DND-41 (cell line): ENCODE results near the gene WNK1.

Experiments used
- ATAC-seq: fragments of 200-7000 bp; cut with Tn5 transposase; 3 replicates; pipeline ENCODE4 v1.9.1; 2021; ENCODE audit warnings: low read depth; ENCODE audit not compliant: insufficient read depth
- DNase-seq: peaks from one replicate; pipeline ENCODE4 v3.0.0-alpha.2; 2020
- H2AFZ ChIP-seq: 2 replicates; pipeline ENCODE4 v1.6.0; 2012; ENCODE audit warnings: low read depth, low read length
- H3K27ac ChIP-seq: 2 replicates; pipeline ENCODE4 v1.5.1; 2012; ENCODE audit warnings: low read length, inconsistent platforms
- H3K27me3 ChIP-seq: fragments of 200-600 bp; sonication (generic); 2 replicates; pipeline ENCODE4 v1.6.0; 2012; ENCODE audit warnings: low read length, mild to moderate bottlenecking, inconsistent platforms; ENCODE audit not compliant: insufficient read depth, poor library complexity
- H3K36me3 ChIP-seq: 2 replicates; pipeline ENCODE4 v1.5.1; 2012; ENCODE audit warnings: low read length, inconsistent platforms; ENCODE audit not compliant: insufficient read depth
- H3K4me1 ChIP-seq: 2 replicates; pipeline ENCODE4 v1.5.1; 2012; ENCODE audit warnings: mild to moderate bottlenecking, low read length; ENCODE audit not compliant: insufficient read depth
- H3K4me2 ChIP-seq: 2 replicates; pipeline ENCODE4 v1.6.0; 2012; ENCODE audit warnings: mild to moderate bottlenecking, moderate library complexity, low read length, inconsistent platforms; ENCODE audit not compliant: insufficient read depth
- H3K4me3 ChIP-seq, 2 experiments: fragments of 200-600 bp in 1 of 2; shearing (Covaris generic) in 1 of 2; 2 replicates each; pipeline ENCODE4 v1.5.1; 2012 to 2016; ENCODE audit warnings: inconsistent platforms in 2 of 2, low read length in 2 of 2, mild to moderate bottlenecking in 2 of 2, low read depth in 1 of 2, moderate library complexity in 1 of 2
- H3K79me2 ChIP-seq: 2 replicates; pipeline ENCODE4 v1.6.0; 2012; ENCODE audit warnings: low read length, inconsistent platforms; ENCODE audit not compliant: insufficient read depth
- H3K9ac ChIP-seq: 2 replicates; pipeline ENCODE4 v1.6.0; 2012; ENCODE audit warnings: low read depth, mild to moderate bottlenecking, inconsistent platforms, low read length, moderate library complexity
- H3K9me3 ChIP-seq: 2 replicates; pipeline ENCODE4 v1.5.1; 2012; ENCODE audit warnings: low read length, moderate library complexity, mild to moderate bottlenecking, inconsistent platforms; ENCODE audit not compliant: insufficient read depth, severe bottlenecking
- H4K20me1 ChIP-seq: 2 replicates; pipeline ENCODE4 v1.6.0; 2012; ENCODE audit warnings: low read length; ENCODE audit not compliant: insufficient read depth
- EZH2 ChIP-seq: IDR thresholded peaks from 3 replicates; pipeline ENCODE4 v1.6.1; 2012; ENCODE audit warnings: borderline replicate concordance, low read depth, mild to moderate bottlenecking, moderate library complexity, low read length, inconsistent platforms; ENCODE audit not compliant: severe bottlenecking
- TF ChIP-seq, protein P1 (sequence below): IDR thresholded peaks from 2 replicates; pipeline ENCODE4 v1.5.1; 2012; ENCODE audit warnings: borderline replicate concordance, low read length, moderate library complexity, mild to moderate bottlenecking; ENCODE audit not compliant: poor library complexity, severe bottlenecking; ENCODE audit errors: extremely low read depth

WNK1 gene

DNA sequence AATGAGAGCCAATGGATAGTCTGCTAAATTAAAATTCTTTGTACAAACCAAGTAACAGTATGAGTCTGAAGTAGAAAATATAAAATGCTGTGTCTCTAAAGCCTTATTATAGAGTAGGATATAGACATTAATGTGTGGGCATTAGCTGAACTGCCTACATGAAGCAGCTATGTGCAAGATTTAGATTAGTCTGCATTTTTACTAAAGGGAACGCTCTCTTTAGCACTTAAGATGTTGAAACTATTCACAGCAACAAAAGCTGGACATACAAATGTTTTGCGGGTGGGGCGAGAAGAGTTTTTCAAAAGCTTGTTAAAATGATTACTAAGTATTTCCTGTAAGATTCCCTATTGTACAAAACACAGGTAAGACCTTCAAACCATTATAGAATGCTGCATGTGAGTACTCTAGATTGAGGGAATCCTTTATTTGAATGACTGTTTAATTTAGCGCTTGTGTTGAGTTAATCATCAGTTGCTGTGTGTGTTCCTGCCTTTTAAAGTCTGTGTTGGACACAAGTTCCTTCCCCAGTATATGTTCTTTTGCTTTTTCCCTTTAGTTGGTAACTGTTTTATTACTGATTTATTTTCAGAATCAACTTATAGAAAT lies 110.0 kb downstream of the WNK1 start:
- Histone ChIP-seq H3K4me1 (no peaks in the 10 kb centered on the region), H3K79me2 (0 out of 2 replicates have a peak, but pooled peaks cover 2% of the 10 kb centered on the region), H3K4me3 (no peak overlapping the region), H3K36me3 (peaks cover 95% of the 10 kb centered on the region), H2AFZ (no peak overlapping the region), H3K27me3 (no peaks in the 10 kb centered on the region), H3K4me2 (no peak overlapping the region), H3K9me3 (no peaks in the 10 kb centered on the region), H4K20me1 (no peaks in the 10 kb centered on the region), H3K9ac (no peak overlapping the region), H3K27ac (no peak overlapping the region)
- TF ChIP-seq EZH2: no peak
- TF ChIP-seq, protein P1, sequence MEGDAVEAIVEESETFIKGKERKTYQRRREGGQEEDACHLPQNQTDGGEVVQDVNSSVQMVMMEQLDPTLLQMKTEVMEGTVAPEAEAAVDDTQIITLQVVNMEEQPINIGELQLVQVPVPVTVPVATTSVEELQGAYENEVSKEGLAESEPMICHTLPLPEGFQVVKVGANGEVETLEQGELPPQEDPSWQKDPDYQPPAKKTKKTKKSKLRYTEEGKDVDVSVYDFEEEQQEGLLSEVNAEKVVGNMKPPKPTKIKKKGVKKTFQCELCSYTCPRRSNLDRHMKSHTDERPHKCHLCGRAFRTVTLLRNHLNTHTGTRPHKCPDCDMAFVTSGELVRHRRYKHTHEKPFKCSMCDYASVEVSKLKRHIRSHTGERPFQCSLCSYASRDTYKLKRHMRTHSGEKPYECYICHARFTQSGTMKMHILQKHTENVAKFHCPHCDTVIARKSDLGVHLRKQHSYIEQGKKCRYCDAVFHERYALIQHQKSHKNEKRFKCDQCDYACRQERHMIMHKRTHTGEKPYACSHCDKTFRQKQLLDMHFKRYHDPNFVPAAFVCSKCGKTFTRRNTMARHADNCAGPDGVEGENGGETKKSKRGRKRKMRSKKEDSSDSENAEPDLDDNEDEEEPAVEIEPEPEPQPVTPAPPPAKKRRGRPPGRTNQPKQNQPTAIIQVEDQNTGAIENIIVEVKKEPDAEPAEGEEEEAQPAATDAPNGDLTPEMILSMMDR: no peak
- DNase-seq: no peak
- ATAC-seq: no peak

DNA sequence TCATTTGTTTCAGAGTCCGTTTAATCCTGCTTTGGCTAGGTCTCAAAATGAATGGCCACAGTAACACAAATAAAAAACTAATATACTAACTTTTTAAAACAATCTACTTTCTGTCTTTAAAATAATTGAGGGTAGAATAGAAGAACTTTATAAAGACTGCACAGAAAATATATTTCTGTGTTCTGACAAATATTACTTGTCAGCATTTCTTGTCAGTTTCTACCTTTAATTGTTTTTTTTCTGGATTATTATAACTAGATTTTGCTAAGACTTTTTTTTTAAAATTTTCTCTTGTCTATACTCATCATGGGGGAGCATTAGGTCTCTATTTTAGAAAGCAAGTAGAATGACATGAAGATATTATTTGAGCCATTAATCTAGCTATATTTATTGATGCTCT lies 110.9 kb downstream of the WNK1 start:
- no peaks in the 10 kb centered on the region for H3K27me3 ChIP-seq
- H3K4me2 ChIP-seq: no peak overlapping the region
- ATAC-seq: no peak
- DNase-seq: no peak
- H3K27ac ChIP-seq: no peak overlapping the region
- no peaks in the 10 kb centered on the region for H4K20me1 ChIP-seq
- no peak overlapping the region for H3K4me3 ChIP-seq
- no peaks in the 10 kb centered on the region for H3K4me1 ChIP-seq
- H3K9me3 ChIP-seq: no peaks in the 10 kb centered on the region
- H2AFZ ChIP-seq: no peak overlapping the region
- no peak overlapping the region for H3K9ac ChIP-seq
- no peak for TF ChIP-seq EZH2
- TF ChIP-seq, protein P1: no peak
- H3K36me3 ChIP-seq: peaks cover 95% of the 10 kb centered on the region
- H3K79me2 ChIP-seq: 0 out of 2 replicates have a peak, but pooled peaks cover 4% of the 10 kb centered on the region

DNA sequence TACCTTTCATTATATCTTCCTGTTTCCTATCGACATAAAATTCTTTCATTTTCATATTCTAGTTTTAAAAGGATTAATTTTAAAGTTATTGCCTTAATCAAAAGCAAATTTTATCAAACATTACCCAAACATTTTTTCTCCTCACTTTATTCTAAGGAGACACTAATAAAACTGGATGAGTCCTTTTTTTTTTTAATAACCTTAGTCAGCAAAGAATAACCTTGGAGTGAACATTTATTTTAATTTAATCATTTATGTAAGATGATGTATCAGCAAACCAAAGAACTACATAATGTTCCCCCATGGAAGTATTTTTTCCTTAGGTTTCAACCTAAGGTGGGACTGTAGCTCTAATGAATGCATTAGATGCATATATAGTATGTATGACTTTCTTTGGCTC lies 113.2 kb downstream of the WNK1 start:
- Histone ChIP-seq H4K20me1 (no peaks in the 10 kb centered on the region), H3K27me3 (no peaks in the 10 kb centered on the region), H3K9ac (no peak overlapping the region), H3K4me1 (no peaks in the 10 kb centered on the region), H3K9me3 (no peaks in the 10 kb centered on the region), H3K4me2 (no peak overlapping the region), H3K4me3 (no peak overlapping the region), H2AFZ (no peak overlapping the region), H3K27ac (no peak overlapping the region), H3K79me2 (0 out of 2 replicates have a peak, but pooled peaks cover 4% of the 10 kb centered on the region), H3K36me3 (peaks cover 94% of the 10 kb centered on the region)
- TF ChIP-seq EZH2: no peak
- TF ChIP-seq, protein P1: no peak
- ATAC-seq (no peak), DNase-seq (no peak)

DNA sequence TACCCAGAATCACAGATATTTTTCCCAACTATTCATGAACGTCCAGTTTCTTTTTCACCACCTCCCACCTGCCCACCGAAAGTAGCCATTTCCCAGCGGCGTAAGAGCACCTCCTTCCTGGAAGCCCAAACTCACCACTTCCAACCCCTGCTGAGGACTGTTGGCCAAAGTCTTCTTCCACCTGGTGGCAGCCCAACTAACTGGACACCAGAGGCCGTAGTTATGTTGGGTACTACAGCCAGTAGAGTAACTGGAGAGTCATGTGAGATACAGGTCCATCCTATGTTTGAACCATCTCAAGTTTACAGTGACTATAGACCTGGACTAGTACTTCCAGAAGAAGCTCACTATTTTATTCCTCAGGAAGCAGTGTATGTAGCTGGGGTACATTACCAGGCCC lies 115.5 kb downstream of the WNK1 start:
- no peak overlapping the region for H3K27ac ChIP-seq
- H3K4me1 ChIP-seq: no peaks in the 10 kb centered on the region
- DNase-seq: no peak
- H3K4me3 ChIP-seq: no peak overlapping the region
- H3K9ac ChIP-seq: no peak overlapping the region
- H3K36me3 ChIP-seq: peaks cover 94% of the 10 kb centered on the region
- TF ChIP-seq, protein P1: no peak
- TF ChIP-seq EZH2: no peak
- no peak overlapping the region for H2AFZ ChIP-seq
- no peaks in the 10 kb centered on the region for H3K9me3 ChIP-seq
- 0 out of 2 replicates have a peak, but pooled peaks cover 4% of the 10 kb centered on the region for H3K79me2 ChIP-seq
- H3K4me2 ChIP-seq: no peak overlapping the region
- H4K20me1 ChIP-seq: no peaks in the 10 kb centered on the region
- no peaks in the 10 kb centered on the region for H3K27me3 ChIP-seq
- ATAC-seq: no peak
